HepG2 (cell line): Measurements from ENCODE around the gene TIPRL. TPM values are rescaled to one million over a fixed set of nuclear protein-coding genes. Genes with fewer than 3 reads are reported as not detected.
A peak's percentile ranks its signal among the peaks of the same experiment; 100 is the strongest.

Experiments
- SALL1 ChIP-seq: sonication (generic); formaldehyde crosslinking; IDR thresholded peaks from 2 replicates; pipeline ENCODE4 v1.8.0; 2022; ENCODE audit warnings: mild to moderate bottlenecking, missing genetic modification reagents
- SKI ChIP-seq: fragments of 450-650 bp; IDR thresholded peaks from one replicate; pipeline ENCODE4 v1.6.1; 2018; ENCODE audit warnings: mild to moderate bottlenecking; ENCODE audit not compliant: partially characterized antibody
- ZSCAN30 ChIP-seq: sonication (generic); formaldehyde crosslinking; IDR thresholded peaks from 2 replicates; pipeline ENCODE4 v1.5.0; 2020; ENCODE audit warnings: mild to moderate bottlenecking, missing genetic modification reagents
- polyA plus RNA-seq, 8 experiments: library from polyadenylated mRNA; depleted of rRNA in 3 of 8; stranded (reverse) in 7 of 8; unstranded in 1 of 8; fragments of >200 nt; fragmentation: Illumina TruSeq in 4 of 8; extraction: Trizol in 4 of 8; gene quantifications; 2 replicates each; pipeline versions ENCODE4 v1.2.1 to v1.2.3, GENCODE V29; 2011 to 2016; ENCODE audit warnings: low read depth in 4 of 8, missing spikeins in 1 of 8, mixed read lengths in 1 of 8; ENCODE audit not compliant: insufficient read depth in 1 of 8
- total RNA-seq, 5 experiments: library from RNA; depleted of rRNA; stranded (reverse); fragments of >200 nt; fragmentation: Illumina TruSeq; extraction: Trizol; gene quantifications; 2 replicates each; pipeline ENCODE4 v1.2.3, GENCODE V29; 2016; ENCODE audit warnings: low read depth in 1 of 5
- TF ChIP-seq, protein P1 (sequence below): sonication (generic); formaldehyde crosslinking; IDR thresholded peaks from 2 replicates; pipeline ENCODE4 v1.4.0; 2020; ENCODE audit warnings: missing genetic modification reagents
- TF ChIP-seq, protein P2 (sequence below): sonication (generic); formaldehyde crosslinking; IDR thresholded peaks from 2 replicates; pipeline ENCODE4 v1.5.0; 2020; ENCODE audit warnings: missing genetic modification reagents
- TF ChIP-seq, protein P3 (sequence below): sonication (generic); formaldehyde crosslinking; IDR thresholded peaks from 2 replicates; pipeline ENCODE4; 2020; ENCODE audit warnings: missing genetic modification reagents, mild to moderate bottlenecking, borderline replicate concordance
- TF ChIP-seq, protein P4 (sequence below): sonication (generic); formaldehyde crosslinking; IDR thresholded peaks from 2 replicates; pipeline ENCODE4 v1.5.1; 2020; ENCODE audit warnings: missing genetic modification reagents, mild to moderate bottlenecking, borderline replicate concordance

TIPRL gene
- total and polyA plus RNA-seq, 2 of the 13 experiments (the other 11 are each of a cell fraction or from before 2014, with no cell fraction given), result 10.1 to 22.8 TPM

DNA sequence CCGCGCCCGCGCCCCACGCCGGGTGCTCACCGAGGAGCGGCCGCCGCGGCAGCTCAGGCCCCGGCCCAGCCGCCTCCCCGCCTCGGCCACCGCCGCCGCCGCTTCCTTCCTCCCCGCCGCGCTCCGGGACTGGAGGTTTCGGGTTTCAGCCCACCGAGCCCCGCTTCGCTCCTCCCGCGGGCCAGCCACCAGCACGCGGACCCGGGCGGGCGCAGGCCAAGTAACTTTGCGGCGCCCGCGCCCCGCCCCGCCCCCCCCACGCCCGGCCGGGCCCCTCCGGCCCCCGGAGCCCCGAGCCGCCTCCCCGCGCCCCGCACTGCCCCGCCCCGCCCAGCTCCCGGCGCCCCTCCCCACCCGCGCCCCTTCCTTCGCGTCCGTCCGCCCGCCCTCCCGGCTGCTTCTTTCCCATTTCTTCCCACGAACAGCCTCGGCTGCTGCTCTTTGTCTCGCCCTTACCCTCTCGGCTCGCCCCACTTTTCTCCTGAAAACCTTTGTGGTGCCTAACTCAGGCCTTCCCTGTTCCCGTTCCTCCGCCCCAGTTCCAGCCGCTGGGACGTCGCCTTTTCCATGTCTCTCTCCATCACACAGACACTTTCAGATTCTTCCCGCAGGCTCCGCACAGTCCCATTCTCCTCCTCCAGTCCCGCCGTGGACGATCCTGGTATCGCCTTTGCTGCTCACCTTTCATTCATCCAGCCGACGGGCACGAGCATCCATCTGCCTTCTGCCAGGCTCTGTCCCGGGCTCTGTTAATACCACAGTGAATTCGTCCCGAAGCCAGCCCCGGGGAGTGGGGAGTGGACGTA, 41.9 kb upstream of the TIPRL start, which contains the start of gene GPR161 (continued):
- TF ChIP-seq, protein P1, sequence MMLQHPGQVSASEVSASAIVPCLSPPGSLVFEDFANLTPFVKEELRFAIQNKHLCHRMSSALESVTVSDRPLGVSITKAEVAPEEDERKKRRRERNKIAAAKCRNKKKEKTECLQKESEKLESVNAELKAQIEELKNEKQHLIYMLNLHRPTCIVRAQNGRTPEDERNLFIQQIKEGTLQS (CRISPR knock-in tag), result no peak
- peak; percentile 19; the same call in 1 of the 2 replicates for TF ChIP-seq SALL1 (CRISPR knock-in tag)
- TF ChIP-seq, protein P2, sequence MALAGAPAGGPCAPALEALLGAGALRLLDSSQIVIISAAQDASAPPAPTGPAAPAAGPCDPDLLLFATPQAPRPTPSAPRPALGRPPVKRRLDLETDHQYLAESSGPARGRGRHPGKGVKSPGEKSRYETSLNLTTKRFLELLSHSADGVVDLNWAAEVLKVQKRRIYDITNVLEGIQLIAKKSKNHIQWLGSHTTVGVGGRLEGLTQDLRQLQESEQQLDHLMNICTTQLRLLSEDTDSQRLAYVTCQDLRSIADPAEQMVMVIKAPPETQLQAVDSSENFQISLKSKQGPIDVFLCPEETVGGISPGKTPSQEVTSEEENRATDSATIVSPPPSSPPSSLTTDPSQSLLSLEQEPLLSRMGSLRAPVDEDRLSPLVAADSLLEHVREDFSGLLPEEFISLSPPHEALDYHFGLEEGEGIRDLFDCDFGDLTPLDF (CRISPR knock-in tag), result no peak
- TF ChIP-seq, protein P3, sequence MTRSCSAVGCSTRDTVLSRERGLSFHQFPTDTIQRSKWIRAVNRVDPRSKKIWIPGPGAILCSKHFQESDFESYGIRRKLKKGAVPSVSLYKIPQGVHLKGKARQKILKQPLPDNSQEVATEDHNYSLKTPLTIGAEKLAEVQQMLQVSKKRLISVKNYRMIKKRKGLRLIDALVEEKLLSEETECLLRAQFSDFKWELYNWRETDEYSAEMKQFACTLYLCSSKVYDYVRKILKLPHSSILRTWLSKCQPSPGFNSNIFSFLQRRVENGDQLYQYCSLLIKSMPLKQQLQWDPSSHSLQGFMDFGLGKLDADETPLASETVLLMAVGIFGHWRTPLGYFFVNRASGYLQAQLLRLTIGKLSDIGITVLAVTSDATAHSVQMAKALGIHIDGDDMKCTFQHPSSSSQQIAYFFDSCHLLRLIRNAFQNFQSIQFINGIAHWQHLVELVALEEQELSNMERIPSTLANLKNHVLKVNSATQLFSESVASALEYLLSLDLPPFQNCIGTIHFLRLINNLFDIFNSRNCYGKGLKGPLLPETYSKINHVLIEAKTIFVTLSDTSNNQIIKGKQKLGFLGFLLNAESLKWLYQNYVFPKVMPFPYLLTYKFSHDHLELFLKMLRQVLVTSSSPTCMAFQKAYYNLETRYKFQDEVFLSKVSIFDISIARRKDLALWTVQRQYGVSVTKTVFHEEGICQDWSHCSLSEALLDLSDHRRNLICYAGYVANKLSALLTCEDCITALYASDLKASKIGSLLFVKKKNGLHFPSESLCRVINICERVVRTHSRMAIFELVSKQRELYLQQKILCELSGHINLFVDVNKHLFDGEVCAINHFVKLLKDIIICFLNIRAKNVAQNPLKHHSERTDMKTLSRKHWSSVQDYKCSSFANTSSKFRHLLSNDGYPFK, result no peak
- TF ChIP-seq SKI, result no peak
- TF ChIP-seq, protein P4, sequence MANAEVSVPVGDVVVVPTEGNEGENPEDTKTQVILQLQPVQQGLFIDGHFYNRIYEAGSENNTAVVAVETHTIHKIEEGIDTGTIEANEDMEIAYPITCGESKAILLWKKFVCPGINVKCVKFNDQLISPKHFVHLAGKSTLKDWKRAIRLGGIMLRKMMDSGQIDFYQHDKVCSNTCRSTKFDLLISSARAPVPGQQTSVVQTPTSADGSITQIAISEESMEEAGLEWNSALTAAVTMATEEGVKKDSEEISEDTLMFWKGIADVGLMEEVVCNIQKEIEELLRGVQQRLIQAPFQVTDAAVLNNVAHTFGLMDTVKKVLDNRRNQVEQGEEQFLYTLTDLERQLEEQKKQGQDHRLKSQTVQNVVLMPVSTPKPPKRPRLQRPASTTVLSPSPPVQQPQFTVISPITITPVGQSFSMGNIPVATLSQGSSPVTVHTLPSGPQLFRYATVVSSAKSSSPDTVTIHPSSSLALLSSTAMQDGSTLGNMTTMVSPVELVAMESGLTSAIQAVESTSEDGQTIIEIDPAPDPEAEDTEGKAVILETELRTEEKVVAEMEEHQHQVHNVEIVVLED, result no peak
- TF ChIP-seq ZSCAN30 (CRISPR knock-in tag), result no peak
